Astrocyte (in vitro differentiated cells and primary cell): ENCODE measurements around the gene SCIMP.

Source experiments
- CTCF ChIP-seq: IDR thresholded peaks from 2 replicates; pipeline ENCODE4 v1.5.1; 2011; ENCODE audit warnings: low read depth, mild to moderate bottlenecking, inconsistent platforms, low read length, moderate library complexity; ENCODE audit not compliant: insufficient read depth
- EZH2 ChIP-seq: IDR thresholded peaks from 2 replicates; pipeline ENCODE4 v1.6.1; 2012; ENCODE audit warnings: mild to moderate bottlenecking, low read length, inconsistent platforms; ENCODE audit not compliant: insufficient read depth

GRCh38 chr17:5272322-5272721, 37.7 kb upstream of the SCIMP start:
- TF ChIP-seq CTCF (no peak), EZH2 (no peak)
